Psoas muscle (tissue), 8 donors: ENCODE data around the gene ATP6AP1. TPM values are rescaled to one million over a fixed set of nuclear protein-coding genes. Genes with fewer than 3 reads are reported as not detected.

Source experiments
- ATAC-seq, 4 donors: fragments of 200-7000 bp; cut with Tn5 transposase; one replicate each; pipeline ENCODE4 v1.9.1; 2020; ENCODE audit warnings: moderate library complexity in 3 of 4, mild to moderate bottlenecking in 2 of 4
- DNase-seq, 2 donors: peaks; one replicate each; pipeline ENCODE4 v3.0.0-alpha.2; 2020
- H3K27ac ChIP-seq: fragments of 200-600 bp; one replicate; pipeline ENCODE4 v1.8.0; 2022
- H3K27me3 ChIP-seq, 3 donors: fragments of 200-600 bp in 1 of 3; one replicate each; pipeline versions ENCODE4 v1.6.1 to v1.8.0; 2013 to 2022; ENCODE audit warnings: low read length in 2 of 3, mild to moderate bottlenecking in 2 of 3, moderate library complexity in 1 of 3; ENCODE audit not compliant: insufficient read depth in 3 of 3
- H3K36me3 ChIP-seq, 2 donors: fragments of 200-600 bp in 1 of 2; one replicate each; pipeline versions ENCODE4 v1.6.1 to v1.8.0; 2013 to 2022; ENCODE audit warnings: low read depth in 1 of 2, mild to moderate bottlenecking in 1 of 2, moderate library complexity in 1 of 2; ENCODE audit not compliant: insufficient read depth in 1 of 2
- H3K4me1 ChIP-seq: fragments of 200-600 bp; one replicate; pipeline ENCODE4 v1.8.0; 2022
- H3K4me3 ChIP-seq: fragments of 200-600 bp; one replicate; pipeline ENCODE4 v1.8.0; 2022; ENCODE audit warnings: mild to moderate bottlenecking
- H3K9me3 ChIP-seq: fragments of 200-600 bp; one replicate; pipeline ENCODE4 v1.8.0; 2022
- CTCF ChIP-seq: fragments of 200-600 bp; IDR thresholded peaks from one replicate; pipeline ENCODE4 v1.8.0; 2022; ENCODE audit warnings: antibody characterized with exemption
- WGBS, 3 donors: extraction: QIAGEN DNeasy Blood & Tissue Kit; methylation state at CpG; one replicate each; pipeline versions ENCODE4 v1.1.6 to v1.1.7; 2013; 5-methylcytosine and 5-hydroxymethylcytosine counted together
- intact Hi-C, 2 donors: fragments of 100-400 bp; cut with DNase I; formaldehyde crosslinking; loops; one replicate each; pipeline versions ENCODE4 v1.11.0 to v1.14.2; 2022
- polyA plus RNA-seq, 3 donors: library from polyadenylated mRNA; stranded (reverse); fragments of 200-250 nt; gene quantifications; one replicate each; pipeline ENCODE4 v1.2.3, GENCODE V29; 2013
- total RNA-seq, 4 donors: library from RNA; stranded (reverse); fragmentation: NEBNext Ultra II Directional in 2 of 4; extraction: Animal tissue kit (Norgen Biotek cat#: 25700) in 2 of 4; gene quantifications; one replicate each; pipeline versions ENCODE4 v1.2.1 to v1.2.4, GENCODE V29; 2021 to 2023
- donor health status: healthy with polysubstance abuse.
- donor health status: DM: no; HTN: no; CAD: no; lungs with moderate emphysema.
- donor health status: Bipolar disorder and iron deficiency.
- donor health status: healthy.
- donor health status: DM: yes; HTN: yes; CAD: no.
- donor health status: DM: no; HTN: no; CAD: no.
- donor health status: DM: no; HTN: no; CAD: no.
- donor health status: DM: yes; HTN: yes; CAD: no.

Gene ATP6AP1
- total and polyA plus RNA-seq, 7 donors: 28.3 to 38.6 (median 34.3) TPM

- Histone ChIP-seq H3K9me3 (no peaks in the 10 kb centered on the region), H3K4me1 (no peaks in the 10 kb centered on the region), H3K36me3 (peaks cover 0 to 46% of the 10 kb centered on the region in 2 donors), H3K27me3 (no peaks in the 10 kb centered on the region), H3K27ac (no peak overlapping the region), H3K4me3 (no peak overlapping the region)
- DNase-seq (no peak), ATAC-seq (no peak)
- WGBS, 3 donors: 92 to 93% (median 92%) methylated on average over 20 to 23 of the region's 23 CpGs
- no peak for TF ChIP-seq CTCF
- intact Hi-C loops: no loop called here
Measured at GRCh38 chrX:154468217-154468616, 39.7 kb downstream of the ATP6AP1 start.

- no peak for DNase-seq
- no peak for ATAC-seq
- TF ChIP-seq CTCF: no peak
- Histone ChIP-seq H3K27me3 (no peaks in the 10 kb centered on the region), H3K36me3 (peaks cover 0 to 46% of the 10 kb centered on the region in 2 donors), H3K27ac (no peak overlapping the region), H3K4me1 (no peaks in the 10 kb centered on the region), H3K9me3 (no peaks in the 10 kb centered on the region), H3K4me3 (no peak overlapping the region)
- WGBS, 3 donors: 85 to 94% (median 91%) methylated on average over 6 to 9 of the region's 9 CpGs
- intact Hi-C loops: no loop called here
Measured at GRCh38 chrX:154469114-154469513, 40.6 kb downstream of the ATP6AP1 start.

- peaks cover 0 to 46% of the 10 kb centered on the region in 2 donors for H3K36me3 ChIP-seq
Measured at GRCh38 chrX:154469880-154470279, 41.4 kb downstream of the ATP6AP1 start.

GRCh38 chrX:154470434-154470833 is 42.0 kb downstream of the ATP6AP1 start:
- Histone ChIP-seq H3K4me3 (no peak overlapping the region), H3K27ac (no peak overlapping the region), H3K36me3 (peaks cover 0 to 42% of the 10 kb centered on the region in 2 donors), H3K27me3 (no peaks in the 10 kb centered on the region), H3K4me1 (no peaks in the 10 kb centered on the region), H3K9me3 (no peaks in the 10 kb centered on the region)
- 89 to 93% (median 91%) methylated on average over 14 of the region's 14 CpGs for WGBS, 3 donors
- TF ChIP-seq CTCF: no peak
- ATAC-seq: no peak
- intact Hi-C loops: no loop called here
- DNase-seq: no peak

More at GRCh38 chrX:154469880-154470279, 41.4 kb downstream of the ATP6AP1 start:
- ATAC-seq: no peak
- no peak for DNase-seq
- no peak overlapping the region for H3K27ac ChIP-seq
- WGBS, 3 donors: 88 to 92% (median 90%) methylated on average over 18 of the region's 18 CpGs
- H3K9me3 ChIP-seq: no peaks in the 10 kb centered on the region
- H3K4me3 ChIP-seq: no peak overlapping the region
- no peaks in the 10 kb centered on the region for H3K27me3 ChIP-seq
- intact Hi-C loops: no loop called here
- H3K4me1 ChIP-seq: no peaks in the 10 kb centered on the region
- TF ChIP-seq CTCF: no peak

- no peak overlapping the region for H3K4me3 ChIP-seq
- ATAC-seq (no peak), DNase-seq (no peak)
- H3K27me3 ChIP-seq: no peaks in the 10 kb centered on the region
- WGBS, 3 donors: 87 to 92% (median 89%) methylated on average over 13 to 23 of the region's 23 CpGs
- H3K36me3 ChIP-seq: peaks cover 0 to 42% of the 10 kb centered on the region in 2 donors
- H3K9me3 ChIP-seq: no peaks in the 10 kb centered on the region
- no peaks in the 10 kb centered on the region for H3K4me1 ChIP-seq
- TF ChIP-seq CTCF: no peak
- H3K27ac ChIP-seq: no peak overlapping the region
- intact Hi-C loops: no loop called here
Measured at GRCh38 chrX:154470914-154471568, 42.6 kb downstream of the ATP6AP1 start.
